GM18502 (cell line): ENCODE data around the gene GAPT.
A peak's percentile ranks its signal among the peaks of the same experiment; 100 is the strongest.

Experiments used
- ATAC-seq: cut with Tn5 transposase; IDR thresholded peaks from one replicate; pipeline ENCODE4 v1.9.1; 2021; ENCODE audit warnings: mild to moderate bottlenecking; ENCODE audit not compliant: unreplicated experiment, poor library complexity

The GAPT gene

GRCh38 chr5:58460732-58461286, 30.4 kb upstream of the GAPT start:
- peak; percentile 80 for ATAC-seq

GRCh38 chr5:58462154-58462553, 29.1 kb upstream of the GAPT start:
- ATAC-seq, result no peak

GRCh38 chr5:58462623-58463230, 28.5 kb upstream of the GAPT start:
- no peak for ATAC-seq

GRCh38 chr5:58466939-58467338, 24.3 kb upstream of the GAPT start:
- peak; percentile 99 for ATAC-seq

GRCh38 chr5:58469896-58470295, 21.3 kb upstream of the GAPT start:
- no peak for ATAC-seq

GRCh38 chr5:58475404-58475803, 15.8 kb upstream of the GAPT start:
- no peak for ATAC-seq

- no peak for ATAC-seq
Observed at GRCh38 chr5:58477760-58478376, 13.4 kb upstream of the GAPT start.

- ATAC-seq, result no peak
Observed at GRCh38 chr5:58481066-58481676, 10.1 kb upstream of the GAPT start.

- no peak for ATAC-seq
Observed at GRCh38 chr5:58481828-58482227, 9.4 kb upstream of the GAPT start.

- ATAC-seq, result no peak
Observed at GRCh38 chr5:58482536-58482935, 8.7 kb upstream of the GAPT start.

- no peak for ATAC-seq
Observed at GRCh38 chr5:58484505-58484904, 6.7 kb upstream of the GAPT start.

GRCh38 chr5:58486290-58486689, 4.9 kb upstream of the GAPT start:
- ATAC-seq, result no peak

GRCh38 chr5:58490402-58491050, 709 bp upstream of the GAPT start:
- ATAC-seq, result no peak

GRCh38 chr5:58493141-58493540, 1.9 kb downstream of the GAPT start:
- no peak for ATAC-seq

- no peak for ATAC-seq
Observed at GRCh38 chr5:58496488-58496887, 5.3 kb downstream of the GAPT start.

GRCh38 chr5:58497386-58497785, 6.2 kb downstream of the GAPT start:
- ATAC-seq, result no peak

GRCh38 chr5:58497921-58498320, 6.7 kb downstream of the GAPT start:
- ATAC-seq, result no peak

- ATAC-seq, result no peak
Observed at GRCh38 chr5:58498340-58498942, 7.2 kb downstream of the GAPT start.

- ATAC-seq, result no peak
Observed at GRCh38 chr5:58499231-58499630, 8.0 kb downstream of the GAPT start.

- ATAC-seq, result no peak
Observed at GRCh38 chr5:58499941-58500340, 8.7 kb downstream of the GAPT start.
